Aorta (tissue), 5 donors: ENCODE results near the gene FRMD4A. TPM values are rescaled to one million over a fixed set of nuclear protein-coding genes. Genes with fewer than 3 reads are reported as not detected.
A peak's percentile ranks its signal among the peaks of the same experiment; 100 is the strongest.

Experiments used
- ATAC-seq: fragments of 200-7000 bp; cut with Tn5 transposase; one replicate; pipeline ENCODE4 v1.9.1; 2022; ENCODE audit warnings: moderate library complexity; ENCODE audit not compliant: low FRiP score
- DNase-seq, 2 donors: peaks; one replicate each; pipeline ENCODE4 v3.0.0-alpha.2; 2020
- H3K27ac ChIP-seq, 2 donors: one replicate each; pipeline ENCODE4 v1.5.1; 2013; ENCODE audit warnings: low read length in 2 of 2, mild to moderate bottlenecking in 2 of 2, moderate library complexity in 2 of 2, control low read depth in 1 of 2, inconsistent platforms in 1 of 2, low read depth in 1 of 2
- H3K27me3 ChIP-seq, 2 donors: one replicate each; pipeline ENCODE4 v1.6.1; 2013; ENCODE audit warnings: control low read depth in 1 of 2, low read length in 1 of 2, mild to moderate bottlenecking in 1 of 2, moderate library complexity in 1 of 2; ENCODE audit not compliant: insufficient read depth in 2 of 2, control insufficient read depth in 1 of 2
- H3K36me3 ChIP-seq, 2 donors: one replicate each; pipeline ENCODE4 v1.6.1; 2013; ENCODE audit warnings: control low read depth in 1 of 2, low read length in 1 of 2, mild to moderate bottlenecking in 1 of 2; ENCODE audit not compliant: insufficient read depth in 2 of 2, control insufficient read depth in 1 of 2
- H3K4me1 ChIP-seq, 2 donors: one replicate each; pipeline ENCODE4 v1.6.1; 2013; ENCODE audit warnings: low read length in 2 of 2, control low read depth in 1 of 2, mild to moderate bottlenecking in 1 of 2, moderate library complexity in 1 of 2; ENCODE audit not compliant: insufficient read depth in 2 of 2, control insufficient read depth in 1 of 2
- H3K4me3 ChIP-seq, 2 donors: one replicate each; pipeline ENCODE4 v1.5.1; 2013; ENCODE audit warnings: low read length in 2 of 2, control low read depth in 1 of 2, mild to moderate bottlenecking in 1 of 2
- H3K9me3 ChIP-seq: one replicate; pipeline ENCODE4 v1.6.1; 2013; ENCODE audit warnings: mild to moderate bottlenecking, low read length; ENCODE audit not compliant: control insufficient read depth
- WGBS, 2 donors: extraction: QIAGEN DNeasy Blood & Tissue Kit; methylation state at CpG; one replicate each; pipeline ENCODE4 v1.1.7; 2013; 5-methylcytosine and 5-hydroxymethylcytosine counted together
- intact Hi-C, 2 donors: fragments of 100-400 bp; cut with DNase I; formaldehyde crosslinking; loops; one replicate each; pipeline versions ENCODE4 v1.14.2 to v1.15.0; 2022
- polyA plus RNA-seq, 2 donors: library from polyadenylated mRNA; stranded (reverse); fragments of 200-250 nt; gene quantifications; one replicate each; pipeline ENCODE4 v1.2.3, GENCODE V29; 2013
- total RNA-seq, 2 donors: library from RNA; stranded (reverse); fragmentation: NEBNext Ultra II Directional; extraction: Animal tissue kit (Norgen Biotek cat#: 25700); gene quantifications; one replicate each; pipeline ENCODE4 v1.2.1, GENCODE V29; 2021
- donor health status: healthy with polysubstance abuse.
- donor health status: Bipolar disorder and iron deficiency.
- donor health status: DM: no; HTN: no; CAD: no.
- donor health status: DM: no; HTN: no; CAD: no.
- donor health status: DM: yes; HTN: yes; CAD: no.

Gene FRMD4A
- total and polyA plus RNA-seq, 4 donors: 11.4 to 65.6 (median 39.7) TPM

GRCh38 chr10:14023673-14024328, 306.9 kb downstream of the FRMD4A start:
- intact Hi-C loops: no loop called here

GRCh38 chr10:14022954-14023672, 307.6 kb downstream of the FRMD4A start:
- H3K36me3 ChIP-seq: no peaks in the 10 kb centered on the region
- peaks cover 0 to 3% of the 10 kb centered on the region in 2 donors for H3K27me3 ChIP-seq
- no peak for ATAC-seq
- 4 to 10% methylated on average over 17 of the region's 17 CpGs for WGBS, 2 donors
- H3K4me3 ChIP-seq: no peak overlapping the region
- H3K27ac ChIP-seq: no peak overlapping the region
- no peaks in the 10 kb centered on the region for H3K4me1 ChIP-seq
- intact Hi-C loops: no loop called here
- H3K9me3 ChIP-seq: no peaks in the 10 kb centered on the region
- DNase-seq: no peak

More at GRCh38 chr10:14023673-14024328, 306.9 kb downstream of the FRMD4A start:
- ATAC-seq: no peak
- no peak for DNase-seq
- Histone ChIP-seq H3K9me3 (no peaks in the 10 kb centered on the region), H3K27ac (no peak overlapping the region), H3K4me1 (no peaks in the 10 kb centered on the region), H3K4me3 (no peak overlapping the region), H3K36me3 (no peaks in the 10 kb centered on the region), H3K27me3 (peaks cover 0 to 3% of the 10 kb centered on the region in 2 donors)
- WGBS, 2 donors: 23 to 24% methylated on average over 7 of the region's 7 CpGs

- H3K27ac ChIP-seq: no peak overlapping the region
- H3K36me3 ChIP-seq: no peaks in the 10 kb centered on the region
- no peaks in the 10 kb centered on the region for H3K4me1 ChIP-seq
- H3K27me3 ChIP-seq: peaks cover 0 to 5% of the 10 kb centered on the region in 2 donors
- DNase-seq (no peak), ATAC-seq (no peak)
- H3K9me3 ChIP-seq: no peaks in the 10 kb centered on the region
- H3K4me3 ChIP-seq: no peak overlapping the region
- intact Hi-C loops: no loop called here
- 85 to 92% methylated on average over 4 of the region's 4 CpGs for WGBS, 2 donors
These were observed 308.7 kb downstream of the FRMD4A start for GRCh38 chr10:14022052-14022451.

GRCh38 chr10:14020037-14020664, 310.6 kb downstream of the FRMD4A start:
- 87 to 88% methylated on average over 9 of the region's 9 CpGs for WGBS, 2 donors
- ATAC-seq (no peak), DNase-seq (no peak)
- H3K27ac ChIP-seq: no peak overlapping the region
- H3K4me1 ChIP-seq: no peaks in the 10 kb centered on the region
- peaks cover 2% of the 10 kb centered on the region for H3K9me3 ChIP-seq
- peaks cover 0 to 6% of the 10 kb centered on the region in 2 donors for H3K27me3 ChIP-seq
- intact Hi-C loops: no loop called here
- H3K4me3 ChIP-seq: no peak overlapping the region
- no peaks in the 10 kb centered on the region for H3K36me3 ChIP-seq

- WGBS, 2 donors: 59 to 65% methylated on average over 3 of the region's 3 CpGs
- no peak for ATAC-seq
- intact Hi-C loops: no loop called here
These were observed 313.3 kb downstream of the FRMD4A start for GRCh38 chr10:14017467-14017866.

GRCh38 chr10:14016931-14017333, 313.8 kb downstream of the FRMD4A start:
- H3K27me3 ChIP-seq: peaks cover 0 to 3% of the 10 kb centered on the region in 2 donors
- DNase-seq (no peak), ATAC-seq (no peak)
- H3K4me3 ChIP-seq: no peak overlapping the region
- intact Hi-C loops: no loop called here
- H3K4me1 ChIP-seq: no peaks in the 10 kb centered on the region
- H3K9me3 ChIP-seq: peaks cover 2% of the 10 kb centered on the region
- H3K36me3 ChIP-seq: no peaks in the 10 kb centered on the region
- 90 to 91% methylated on average over 6 of the region's 6 CpGs for WGBS, 2 donors
- no peak overlapping the region for H3K27ac ChIP-seq

More at GRCh38 chr10:14017467-14017866, 313.3 kb downstream of the FRMD4A start:
- Histone ChIP-seq H3K27me3 (peaks cover 0 to 6% of the 10 kb centered on the region in 2 donors), H3K4me1 (no peaks in the 10 kb centered on the region), H3K36me3 (no peaks in the 10 kb centered on the region), H3K27ac (no peak overlapping the region), H3K4me3 (no peak overlapping the region), H3K9me3 (peaks cover 2% of the 10 kb centered on the region)
- DNase-seq: no peak

GRCh38 chr10:14016011-14016536, 314.6 kb downstream of the FRMD4A start:
- 59 to 63% methylated on average over 8 of the region's 8 CpGs for WGBS, 2 donors
- peak; percentile 31 for ATAC-seq
- Histone ChIP-seq H3K27ac (no peak overlapping the region), H3K36me3 (no peaks in the 10 kb centered on the region), H3K4me1 (no peaks in the 10 kb centered on the region), H3K9me3 (peaks cover 2% of the 10 kb centered on the region), H3K4me3 (no peak overlapping the region), H3K27me3 (peaks cover 0 to 3% of the 10 kb centered on the region in 2 donors)
- intact Hi-C loops: no loop called here
- peak in 1 of 2 donors; percentile 83 for DNase-seq

- no peaks in the 10 kb centered on the region for H3K36me3 ChIP-seq
- H3K27ac ChIP-seq: no peak overlapping the region
- peaks cover 2% of the 10 kb centered on the region for H3K9me3 ChIP-seq
- H3K27me3 ChIP-seq: peaks cover 0 to 3% of the 10 kb centered on the region in 2 donors
- DNase-seq (no peak), ATAC-seq (no peak)
- intact Hi-C loops: no loop called here
- no peaks in the 10 kb centered on the region for H3K4me1 ChIP-seq
- 90 to 92% methylated on average over 5 of the region's 5 CpGs for WGBS, 2 donors
- H3K4me3 ChIP-seq: no peak overlapping the region
These were observed 316.3 kb downstream of the FRMD4A start for GRCh38 chr10:14014423-14014822.
